Measurements from ENCODE around the gene SHC3.
"Not testable (repeated sequence)": the region's sequence is repeated elsewhere in the genome, so short reads cannot be mapped to it uniquely, and the experiment has no call there.

SHC3 gene

GRCh38 chr9:89177944-89178829, at the start of gene SHC3:
Gene SHC3 (minus strand): TSS chr9:89178818. CDS start chr9:89178460, 358 bp downstream.
- DNase-seq (ENCODE audit: low read depth in 2 of 2) = no peak

GRCh38 chr9:89225991-89226471, 47.4 kb upstream of the SHC3 start:
- no peak for DNase-seq (ENCODE audit: low read depth in 2 of 2)

GRCh38 chr9:89225587-89225986, 47.0 kb upstream of the SHC3 start:
- DNase-seq (ENCODE audit: low read depth in 2 of 2) = no peak

- no peak for DNase-seq (ENCODE audit: low read depth in 2 of 2)
Measured at GRCh38 chr9:89225036-89225435, 46.4 kb upstream of the SHC3 start.

GRCh38 chr9:89224633-89225032, 46.0 kb upstream of the SHC3 start:
- no peak for DNase-seq (ENCODE audit: low read depth in 2 of 2)

- no peak for DNase-seq (ENCODE audit: low read depth in 2 of 2)
Measured at GRCh38 chr9:89223396-89223977, 44.9 kb upstream of the SHC3 start.

- DNase-seq (ENCODE audit: low read depth in 2 of 2) = no peak
Measured at GRCh38 chr9:89219637-89220036, 41.0 kb upstream of the SHC3 start.

GRCh38 chr9:89218040-89218928, 39.7 kb upstream of the SHC3 start:
- DNase-seq (ENCODE audit: low read depth in 2 of 2) = no peak

GRCh38 chr9:89215342-89215741, 36.7 kb upstream of the SHC3 start:
- no peak for DNase-seq (ENCODE audit: low read depth in 2 of 2)

GRCh38 chr9:89213396-89213880, 34.8 kb upstream of the SHC3 start:
- DNase-seq (ENCODE audit: low read depth in 2 of 2) = no peak

- no peak for DNase-seq (ENCODE audit: low read depth in 2 of 2)
Measured at GRCh38 chr9:89212171-89212570, 33.6 kb upstream of the SHC3 start.

GRCh38 chr9:89209311-89209710, 30.7 kb upstream of the SHC3 start:
- not testable (repeated sequence) for DNase-seq (ENCODE audit: low read depth in 2 of 2)

GRCh38 chr9:89207026-89207425, 28.4 kb upstream of the SHC3 start:
- no peak for DNase-seq (ENCODE audit: low read depth in 2 of 2)

- no peak for DNase-seq (ENCODE audit: low read depth in 2 of 2)
Measured at GRCh38 chr9:89204801-89205200, 26.2 kb upstream of the SHC3 start.

GRCh38 chr9:89195131-89195797, 16.6 kb upstream of the SHC3 start:
- no peak for DNase-seq (ENCODE audit: low read depth in 2 of 2)

- DNase-seq (ENCODE audit: low read depth in 2 of 2) = no peak
Measured at GRCh38 chr9:89194421-89195130, 16.0 kb upstream of the SHC3 start.

- DNase-seq (ENCODE audit: low read depth in 2 of 2) = no peak
Measured at GRCh38 chr9:89191004-89191403, 12.4 kb upstream of the SHC3 start.

GRCh38 chr9:89189215-89189614, 10.6 kb upstream of the SHC3 start:
- DNase-seq (ENCODE audit: low read depth in 2 of 2) = no peak

GRCh38 chr9:89187950-89188349, 9.3 kb upstream of the SHC3 start:
- no peak for DNase-seq (ENCODE audit: low read depth in 2 of 2)

GRCh38 chr9:89187541-89187940, 8.9 kb upstream of the SHC3 start:
- DNase-seq (ENCODE audit: low read depth in 2 of 2) = no peak

GRCh38 chr9:89186960-89187359, 8.3 kb upstream of the SHC3 start:
- DNase-seq (ENCODE audit: low read depth in 2 of 2) = no peak

Data from stimulated activated CD4-positive, alpha-beta T cell treated with anti-CD3 and anti-CD28 coated beads, Interleukin-12 subunit alpha, Interleukin-12 subunit beta, amount 100 ng/mL, for 24 hours (primary cell).